Suprapubic skin (tissue), 4 donors: ENCODE measurements around the gene FUZ. TPM values are rescaled to one million over a fixed set of nuclear protein-coding genes. Genes with fewer than 3 reads are reported as not detected.

Source experiments
- DNase-seq, 2 donors: peaks; one replicate each; pipeline ENCODE4 v3.0.0-alpha.2; 2019; ENCODE audit warnings: low spot score in 2 of 2
- H3K27ac ChIP-seq: fragments of 200-600 bp; sonication (generic); one replicate; pipeline ENCODE4 v1.5.1; 2019
- H3K27me3 ChIP-seq: fragments of 200-600 bp; sonication (generic); one replicate; pipeline ENCODE4 v1.5.1; 2019
- H3K36me3 ChIP-seq: fragments of 200-600 bp; sonication (generic); one replicate; pipeline ENCODE4 v1.5.1; 2019
- H3K4me1 ChIP-seq: fragments of 200-600 bp; sonication (generic); one replicate; pipeline ENCODE4 v1.5.1; 2019
- H3K4me3 ChIP-seq: fragments of 200-600 bp; sonication (generic); one replicate; pipeline ENCODE4 v1.5.1; 2019; ENCODE audit warnings: mild to moderate bottlenecking
- H3K9me3 ChIP-seq: fragments of 200-600 bp; sonication (generic); one replicate; pipeline ENCODE4 v1.5.1; 2019
- EP300 ChIP-seq: sonication (generic); formaldehyde crosslinking; IDR thresholded peaks from one replicate; pipeline ENCODE4 v1.6.1; 2017; ENCODE audit warnings: antibody characterized with exemption
- POLR2A ChIP-seq, 2 donors: fragments of 450-650 bp; IDR thresholded peaks; one replicate each; pipeline ENCODE4 v1.6.1; 2017; ENCODE audit warnings: antibody characterized with exemption in 2 of 2, mild to moderate bottlenecking in 2 of 2, moderate library complexity in 2 of 2
- POLR2AphosphoS5 ChIP-seq, 3 donors: sonication (generic); formaldehyde crosslinking; IDR thresholded peaks; one replicate each; pipeline ENCODE4 v1.6.1; 2017; ENCODE audit warnings: antibody characterized with exemption in 3 of 3
- WGBS: methylation state at CpG from one replicate; pipeline ENCODE4 v1.1.5; 2018; 5-methylcytosine and 5-hydroxymethylcytosine counted together
- total RNA-seq, 4 donors: library from RNA; depleted of rRNA; stranded (reverse); fragments of >200 nt; gene quantifications; one replicate each; pipeline ENCODE4 v1.1.0, GENCODE V29; 2016
- TF ChIP-seq, protein P1 (sequence below), 2 donors: fragments of 200-600 bp in 1 of 2; fragments of 450-650 bp in 1 of 2; sonication (generic) in 1 of 2; IDR thresholded peaks; one replicate each; pipeline ENCODE4 v1.5.1; 2016 to 2019; ENCODE audit warnings: antibody characterized with exemption in 2 of 2, mild to moderate bottlenecking in 1 of 2, moderate library complexity in 1 of 2

FUZ gene
- total RNA-seq, 4 donors from 2014 or later: 9.4 to 24.2 (median 14.4) TPM

DNA sequence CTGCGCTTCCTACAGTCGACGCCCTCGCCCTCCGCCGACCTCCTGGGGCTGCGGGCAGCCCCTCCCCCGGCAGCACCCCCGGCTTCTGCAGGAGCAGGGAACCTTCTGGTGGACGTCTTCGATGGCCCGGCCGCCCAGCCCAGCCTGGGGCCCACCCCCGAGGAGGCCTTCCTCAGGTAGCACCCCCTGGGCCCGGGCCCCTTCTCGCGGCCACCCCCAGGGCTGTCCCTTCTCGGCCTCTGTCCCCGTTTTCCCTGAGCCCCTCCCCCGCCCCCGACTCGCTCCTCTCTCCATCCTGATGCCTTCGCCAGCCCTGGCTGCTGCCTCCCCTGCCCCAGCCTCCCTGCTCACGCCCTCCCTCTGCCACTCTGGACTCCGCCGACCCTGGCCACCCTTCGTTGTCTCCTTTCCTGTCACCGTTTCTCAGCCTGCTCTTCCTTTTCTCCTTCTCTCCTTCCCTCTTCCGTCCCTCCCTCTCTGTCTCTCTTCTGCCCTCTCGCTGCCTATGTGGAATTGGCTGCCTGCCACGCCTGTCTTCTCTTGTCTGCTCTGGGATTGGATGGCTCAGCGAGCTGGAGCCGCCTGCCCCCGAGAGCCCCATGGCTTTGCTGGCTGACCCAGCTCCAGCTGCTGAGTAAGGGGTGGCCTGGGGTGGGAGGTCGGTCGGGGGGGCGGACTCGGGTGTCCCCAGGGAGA is 11.0 kb downstream of the FUZ start:
- Histone ChIP-seq H3K27me3 (no peaks in the 10 kb centered on the region), H3K4me3 (peak overlapping the region; percentile 37), H3K4me1 (no peaks in the 10 kb centered on the region), H3K36me3 (peaks cover 84% of the 10 kb centered on the region), H3K27ac (no peak overlapping the region), H3K9me3 (no peaks in the 10 kb centered on the region)
- peak; percentile 90 to 94 for DNase-seq
- 65% methylated on average over 30 of the region's 38 CpGs for WGBS
- TF ChIP-seq EP300: no peak
- TF ChIP-seq, protein P1, sequence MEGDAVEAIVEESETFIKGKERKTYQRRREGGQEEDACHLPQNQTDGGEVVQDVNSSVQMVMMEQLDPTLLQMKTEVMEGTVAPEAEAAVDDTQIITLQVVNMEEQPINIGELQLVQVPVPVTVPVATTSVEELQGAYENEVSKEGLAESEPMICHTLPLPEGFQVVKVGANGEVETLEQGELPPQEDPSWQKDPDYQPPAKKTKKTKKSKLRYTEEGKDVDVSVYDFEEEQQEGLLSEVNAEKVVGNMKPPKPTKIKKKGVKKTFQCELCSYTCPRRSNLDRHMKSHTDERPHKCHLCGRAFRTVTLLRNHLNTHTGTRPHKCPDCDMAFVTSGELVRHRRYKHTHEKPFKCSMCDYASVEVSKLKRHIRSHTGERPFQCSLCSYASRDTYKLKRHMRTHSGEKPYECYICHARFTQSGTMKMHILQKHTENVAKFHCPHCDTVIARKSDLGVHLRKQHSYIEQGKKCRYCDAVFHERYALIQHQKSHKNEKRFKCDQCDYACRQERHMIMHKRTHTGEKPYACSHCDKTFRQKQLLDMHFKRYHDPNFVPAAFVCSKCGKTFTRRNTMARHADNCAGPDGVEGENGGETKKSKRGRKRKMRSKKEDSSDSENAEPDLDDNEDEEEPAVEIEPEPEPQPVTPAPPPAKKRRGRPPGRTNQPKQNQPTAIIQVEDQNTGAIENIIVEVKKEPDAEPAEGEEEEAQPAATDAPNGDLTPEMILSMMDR (IDR thresholded peaks at IDR 0.05): no peak
- no peak for TF ChIP-seq POLR2AphosphoS5 (IDR thresholded peaks at IDR 0.05)
- TF ChIP-seq POLR2A (IDR thresholded peaks at IDR 0.05): no peak

GRCh38 chr19:49801401-49801888 is 11.6 kb downstream of the FUZ start:
- WGBS: 92% methylated on average over 20 of the region's 32 CpGs

DNA sequence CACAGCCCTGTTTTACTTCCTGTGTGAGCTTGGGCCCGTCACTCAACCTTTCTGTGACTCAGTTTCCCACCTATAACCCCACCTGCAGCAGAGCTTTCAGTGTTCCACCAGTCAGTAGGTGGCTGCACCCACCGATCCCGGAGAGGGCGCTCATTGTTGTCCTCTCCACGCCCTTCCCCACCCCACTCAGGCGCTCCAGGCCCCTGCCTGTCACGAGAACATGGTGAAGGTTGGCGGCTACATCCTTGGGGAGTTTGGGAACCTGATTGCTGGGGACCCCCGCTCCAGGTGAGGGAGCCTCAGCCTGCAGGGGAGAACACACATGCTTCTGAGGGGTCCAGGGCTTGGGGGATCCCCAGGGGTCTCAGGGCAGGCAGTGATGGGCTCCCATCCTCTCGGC is 12.3 kb downstream of the FUZ start:
- H3K9me3 ChIP-seq: no peaks in the 10 kb centered on the region
- H3K4me1 ChIP-seq: no peaks in the 10 kb centered on the region
- 96% methylated on average over 9 of the region's 10 CpGs for WGBS
- peaks cover 95% of the 10 kb centered on the region for H3K36me3 ChIP-seq
- DNase-seq: no peak
- TF ChIP-seq, protein P1 (IDR thresholded peaks at IDR 0.05): no peak
- TF ChIP-seq POLR2A (IDR thresholded peaks at IDR 0.05): no peak
- no peak for TF ChIP-seq EP300
- TF ChIP-seq POLR2AphosphoS5 (IDR thresholded peaks at IDR 0.05): no peak
- H3K27ac ChIP-seq: no peak overlapping the region
- no peak overlapping the region for H3K4me3 ChIP-seq
- H3K27me3 ChIP-seq: no peaks in the 10 kb centered on the region

More at GRCh38 chr19:49801401-49801888, 11.6 kb downstream of the FUZ start:
- no peak for TF ChIP-seq POLR2A (IDR thresholded peaks at IDR 0.05)
- TF ChIP-seq EP300: no peak
- TF ChIP-seq, protein P1 (IDR thresholded peaks at IDR 0.05): no peak
- TF ChIP-seq POLR2AphosphoS5 (IDR thresholded peaks at IDR 0.05): no peak
- no peak for DNase-seq
- no peak overlapping the region for H3K27ac ChIP-seq
- H3K4me1 ChIP-seq: no peaks in the 10 kb centered on the region
- peak overlapping the region; percentile 37 for H3K4me3 ChIP-seq
- peaks cover 88% of the 10 kb centered on the region for H3K36me3 ChIP-seq
- H3K9me3 ChIP-seq: no peaks in the 10 kb centered on the region
- no peaks in the 10 kb centered on the region for H3K27me3 ChIP-seq

- Histone ChIP-seq H3K27ac (no peak overlapping the region), H3K4me3 (no peak overlapping the region), H3K36me3 (peaks cover 96% of the 10 kb centered on the region), H3K9me3 (no peaks in the 10 kb centered on the region), H3K4me1 (no peaks in the 10 kb centered on the region), H3K27me3 (no peaks in the 10 kb centered on the region)
- 93% methylated on average over 21 of the region's 25 CpGs for WGBS
- no peak for DNase-seq
- TF ChIP-seq POLR2AphosphoS5 (IDR thresholded peaks at IDR 0.05): no peak
- TF ChIP-seq, protein P1 (IDR thresholded peaks at IDR 0.05): no peak
- TF ChIP-seq EP300: no peak
- no peak for TF ChIP-seq POLR2A (IDR thresholded peaks at IDR 0.05)
Observed at GRCh38 chr19:49799798-49800376, 13.2 kb downstream of the FUZ start.

DNA sequence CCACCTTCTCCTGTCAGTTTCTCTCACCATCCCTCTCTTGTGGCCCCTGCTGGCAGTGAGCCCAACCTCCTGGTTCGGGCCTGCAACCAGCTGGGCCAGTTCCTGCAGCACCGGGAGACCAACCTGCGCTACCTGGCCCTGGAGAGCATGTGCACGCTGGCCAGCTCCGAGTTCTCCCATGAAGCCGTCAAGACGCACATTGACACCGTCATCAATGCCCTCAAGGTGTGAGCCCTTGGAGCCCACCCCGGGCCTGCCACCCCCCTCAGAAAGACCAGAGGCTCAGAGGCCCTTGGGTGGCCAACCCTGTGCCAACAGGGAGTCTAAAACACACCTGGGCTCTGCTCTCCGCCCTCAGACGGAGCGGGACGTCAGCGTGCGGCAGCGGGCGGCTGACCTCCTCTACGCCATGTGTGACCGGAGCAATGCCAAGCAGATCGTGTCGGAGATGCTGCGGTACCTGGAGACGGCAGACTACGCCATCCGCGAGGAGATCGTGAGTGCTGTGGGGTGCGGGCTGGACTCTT is 13.8 kb downstream of the FUZ start:
- DNase-seq: no peak
- Histone ChIP-seq H3K27ac (no peak overlapping the region), H3K27me3 (no peaks in the 10 kb centered on the region), H3K4me3 (no peak overlapping the region), H3K9me3 (no peaks in the 10 kb centered on the region), H3K4me1 (no peaks in the 10 kb centered on the region), H3K36me3 (peaks cover 98% of the 10 kb centered on the region)
- TF ChIP-seq POLR2AphosphoS5 (IDR thresholded peaks at IDR 0.05) (no peak), POLR2A (IDR thresholded peaks at IDR 0.05) (no peak), EP300 (no peak)
- TF ChIP-seq, protein P1 (IDR thresholded peaks at IDR 0.05): no peak
- WGBS: 73% methylated on average over 3 of the region's 28 CpGs
